ENCODE results near the gene SAXO1. TPM values are rescaled to one million over a fixed set of nuclear protein-coding genes. Genes with fewer than 3 reads are reported as not detected.

SAXO1 gene
- total and polyA plus RNA-seq, 4 donors, result under 0.01 to 0.05 (median 0.01) TPM; not detected in 1

DNA sequence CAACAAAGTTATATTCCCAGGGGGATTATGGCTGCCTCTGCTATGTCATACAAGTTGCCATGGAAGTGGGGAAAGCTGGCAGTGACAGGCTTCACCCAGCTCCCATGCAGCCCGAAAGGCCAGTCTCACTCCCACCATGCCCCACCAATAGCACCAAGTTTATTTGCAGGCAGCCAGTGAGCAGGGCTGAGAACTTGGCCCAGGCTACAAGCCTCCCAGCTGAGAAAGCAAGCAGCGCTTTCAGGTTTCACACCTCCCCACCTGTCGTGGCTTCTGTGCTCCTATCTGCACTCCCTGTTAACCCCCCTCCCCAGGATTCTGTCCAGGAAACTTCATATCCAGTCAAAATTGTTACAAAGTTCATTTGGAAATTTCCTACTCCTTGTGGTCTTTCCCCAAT is 155.0 kb downstream of the SAXO1 start:
- Histone ChIP-seq H3K4me1 (ENCODE audit: control insufficient read depth in 4 of 4, insufficient read depth in 4 of 4, low read length in 3 of 4) (no peaks in the 10 kb centered on the region), H3K27ac (ENCODE audit: low read depth in 1 of 2, low read length in 2 of 2) (no peak overlapping the region), H3K36me3 (ENCODE audit: control insufficient read depth in 4 of 4, insufficient read depth in 3 of 4, low read depth in 1 of 4, low read length in 3 of 4) (no peaks in the 10 kb centered on the region), H3K9ac (ENCODE audit: low read depth in 1 of 2, low read length in 2 of 2) (no peak overlapping the region), H3K9me3 (ENCODE audit: control insufficient read depth in 4 of 4, low read length in 3 of 4) (no peaks in the 10 kb centered on the region), H3K4me3 (ENCODE audit: low read depth in 1 of 3, low read length in 3 of 3) (no peak overlapping the region), H3K27me3 (ENCODE audit: control insufficient read depth in 4 of 4, insufficient read depth in 4 of 4, low read length in 3 of 4) (peaks cover 0 to 3% (median 0%) of the 10 kb centered on the region in 4 donors)
- WGBS, result 84% methylated on average over 3 of the region's 3 CpGs
- TF ChIP-seq, protein P1, sequence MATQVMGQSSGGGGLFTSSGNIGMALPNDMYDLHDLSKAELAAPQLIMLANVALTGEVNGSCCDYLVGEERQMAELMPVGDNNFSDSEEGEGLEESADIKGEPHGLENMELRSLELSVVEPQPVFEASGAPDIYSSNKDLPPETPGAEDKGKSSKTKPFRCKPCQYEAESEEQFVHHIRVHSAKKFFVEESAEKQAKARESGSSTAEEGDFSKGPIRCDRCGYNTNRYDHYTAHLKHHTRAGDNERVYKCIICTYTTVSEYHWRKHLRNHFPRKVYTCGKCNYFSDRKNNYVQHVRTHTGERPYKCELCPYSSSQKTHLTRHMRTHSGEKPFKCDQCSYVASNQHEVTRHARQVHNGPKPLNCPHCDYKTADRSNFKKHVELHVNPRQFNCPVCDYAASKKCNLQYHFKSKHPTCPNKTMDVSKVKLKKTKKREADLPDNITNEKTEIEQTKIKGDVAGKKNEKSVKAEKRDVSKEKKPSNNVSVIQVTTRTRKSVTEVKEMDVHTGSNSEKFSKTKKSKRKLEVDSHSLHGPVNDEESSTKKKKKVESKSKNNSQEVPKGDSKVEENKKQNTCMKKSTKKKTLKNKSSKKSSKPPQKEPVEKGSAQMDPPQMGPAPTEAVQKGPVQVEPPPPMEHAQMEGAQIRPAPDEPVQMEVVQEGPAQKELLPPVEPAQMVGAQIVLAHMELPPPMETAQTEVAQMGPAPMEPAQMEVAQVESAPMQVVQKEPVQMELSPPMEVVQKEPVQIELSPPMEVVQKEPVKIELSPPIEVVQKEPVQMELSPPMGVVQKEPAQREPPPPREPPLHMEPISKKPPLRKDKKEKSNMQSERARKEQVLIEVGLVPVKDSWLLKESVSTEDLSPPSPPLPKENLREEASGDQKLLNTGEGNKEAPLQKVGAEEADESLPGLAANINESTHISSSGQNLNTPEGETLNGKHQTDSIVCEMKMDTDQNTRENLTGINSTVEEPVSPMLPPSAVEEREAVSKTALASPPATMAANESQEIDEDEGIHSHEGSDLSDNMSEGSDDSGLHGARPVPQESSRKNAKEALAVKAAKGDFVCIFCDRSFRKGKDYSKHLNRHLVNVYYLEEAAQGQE (IDR thresholded peaks at IDR 0.05), result no peak
- TF ChIP-seq EGR1 (IDR thresholded peaks at IDR 0.05; ENCODE audit: low read depth in 2 of 2), result no peak
- no peak for TF ChIP-seq RXRA (IDR thresholded peaks at IDR 0.05)
- TF ChIP-seq FOXA1 (IDR thresholded peaks at IDR 0.05), result no peak
- no peak for TF ChIP-seq YY1 (IDR thresholded peaks at IDR 0.05)
- no peak for TF ChIP-seq HNF4G (IDR thresholded peaks at IDR 0.05)
- TF ChIP-seq FOXA2 (IDR thresholded peaks at IDR 0.05), result no peak
- no peak for TF ChIP-seq CTCF (IDR thresholded peaks at IDR 0.05; ENCODE audit: low read depth, low read length, missing input control)
- TF ChIP-seq HNF4A (conservative IDR thresholded peaks at IDR 0.05), result no peak
- TF ChIP-seq SP1 (IDR thresholded peaks at IDR 0.05), result no peak
- TF ChIP-seq TAF1 (conservative IDR thresholded peaks at IDR 0.05), result no peak
- TF ChIP-seq, protein P2, sequence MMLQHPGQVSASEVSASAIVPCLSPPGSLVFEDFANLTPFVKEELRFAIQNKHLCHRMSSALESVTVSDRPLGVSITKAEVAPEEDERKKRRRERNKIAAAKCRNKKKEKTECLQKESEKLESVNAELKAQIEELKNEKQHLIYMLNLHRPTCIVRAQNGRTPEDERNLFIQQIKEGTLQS (IDR thresholded peaks at IDR 0.05), result no peak
- no peak for TF ChIP-seq JUND (IDR thresholded peaks at IDR 0.05)
- no peak for TF ChIP-seq GABPA (IDR thresholded peaks at IDR 0.05 in 1 of 2, conservative IDR thresholded peaks at IDR 0.05 in 1 of 2)
- TF ChIP-seq, protein P3, sequence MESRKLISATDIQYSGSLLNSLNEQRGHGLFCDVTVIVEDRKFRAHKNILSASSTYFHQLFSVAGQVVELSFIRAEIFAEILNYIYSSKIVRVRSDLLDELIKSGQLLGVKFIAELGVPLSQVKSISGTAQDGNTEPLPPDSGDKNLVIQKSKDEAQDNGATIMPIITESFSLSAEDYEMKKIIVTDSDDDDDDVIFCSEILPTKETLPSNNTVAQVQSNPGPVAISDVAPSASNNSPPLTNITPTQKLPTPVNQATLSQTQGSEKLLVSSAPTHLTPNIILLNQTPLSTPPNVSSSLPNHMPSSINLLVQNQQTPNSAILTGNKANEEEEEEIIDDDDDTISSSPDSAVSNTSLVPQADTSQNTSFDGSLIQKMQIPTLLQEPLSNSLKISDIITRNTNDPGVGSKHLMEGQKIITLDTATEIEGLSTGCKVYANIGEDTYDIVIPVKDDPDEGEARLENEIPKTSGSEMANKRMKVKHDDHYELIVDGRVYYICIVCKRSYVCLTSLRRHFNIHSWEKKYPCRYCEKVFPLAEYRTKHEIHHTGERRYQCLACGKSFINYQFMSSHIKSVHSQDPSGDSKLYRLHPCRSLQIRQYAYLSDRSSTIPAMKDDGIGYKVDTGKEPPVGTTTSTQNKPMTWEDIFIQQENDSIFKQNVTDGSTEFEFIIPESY (IDR thresholded peaks at IDR 0.05), result no peak
- TF ChIP-seq NR2F2 (IDR thresholded peaks at IDR 0.05), result no peak
- TF ChIP-seq RAD21 (IDR thresholded peaks at IDR 0.05), result no peak
- TF ChIP-seq, protein P4, sequence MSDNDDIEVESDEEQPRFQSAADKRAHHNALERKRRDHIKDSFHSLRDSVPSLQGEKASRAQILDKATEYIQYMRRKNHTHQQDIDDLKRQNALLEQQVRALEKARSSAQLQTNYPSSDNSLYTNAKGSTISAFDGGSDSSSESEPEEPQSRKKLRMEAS (IDR thresholded peaks at IDR 0.05), result no peak
- DNase-seq (ENCODE audit: low spot score), result no peak

Small RNA genes within 50 kb of the gene (small RNA-seq; reads per million reads assigned to genes)
- gene RNU6-264P, result not detected
- 9.0 reads per million, percentile 94 among the genes with 10 or more reads in this experiment for gene SCARNA8

Other genes with a start within 250 kb of the SAXO1 start
- 10 to 100 TPM; 25.4 to 31.8 TPM for gene RRAGA, start 16.2 kb upstream of the SAXO1 start, total RNA-seq
- 10 to 100 TPM; 49.0 to 52.4 TPM for gene RRAGA, start 16.2 kb upstream of the SAXO1 start, polyA plus RNA-seq
- gene HAUS6, start 69.7 kb upstream of the SAXO1 start, total RNA-seq, result 10 to 100 TPM in 1 of 2 donors, 1 to 10 TPM in 1; 7.0 to 10.1 TPM
- 1 to 10 TPM; 1.9 to 4.2 TPM for gene HAUS6, start 69.7 kb upstream of the SAXO1 start, polyA plus RNA-seq
- 100 to 1,000 TPM in 1 of 2 donors, 10 to 100 TPM in 1; 72.7 to 688 TPM for gene PLIN2, start 94.3 kb upstream of the SAXO1 start, total RNA-seq
- gene PLIN2, start 94.3 kb upstream of the SAXO1 start, polyA plus RNA-seq, result 100 to 1,000 TPM; 344 to 513 TPM
- gene DENND4C, start 197.5 kb upstream of the SAXO1 start, total RNA-seq, result 10 to 100 TPM; 20.5 to 54.9 TPM
- gene DENND4C, start 197.5 kb upstream of the SAXO1 start, polyA plus RNA-seq, result 1 to 10 TPM; 6.9 to 9.1 TPM